Head of caudate nucleus (tissue), 42 donors: ENCODE measurements around the gene NOTCH4.
A peak's percentile ranks its signal among the peaks of the same experiment; 100 is the strongest.
"Not testable (repeated sequence)": the region's sequence is repeated elsewhere in the genome, so short reads cannot be mapped to it uniquely, and the experiment has no call there.

Experiments
- DNase-seq, 42 donors: peaks; one replicate each; pipeline versions ENCODE4 v3.0.0 to v3.0.0-alpha.2; 2020 to 2021; ENCODE audit warnings: mixed read lengths in 7 of 42
- intact Hi-C: fragments of 100-400 bp; cut with DNase I; formaldehyde crosslinking; loops from one replicate; pipeline ENCODE4 v1.15.0; 2022

Gene NOTCH4

DNA sequence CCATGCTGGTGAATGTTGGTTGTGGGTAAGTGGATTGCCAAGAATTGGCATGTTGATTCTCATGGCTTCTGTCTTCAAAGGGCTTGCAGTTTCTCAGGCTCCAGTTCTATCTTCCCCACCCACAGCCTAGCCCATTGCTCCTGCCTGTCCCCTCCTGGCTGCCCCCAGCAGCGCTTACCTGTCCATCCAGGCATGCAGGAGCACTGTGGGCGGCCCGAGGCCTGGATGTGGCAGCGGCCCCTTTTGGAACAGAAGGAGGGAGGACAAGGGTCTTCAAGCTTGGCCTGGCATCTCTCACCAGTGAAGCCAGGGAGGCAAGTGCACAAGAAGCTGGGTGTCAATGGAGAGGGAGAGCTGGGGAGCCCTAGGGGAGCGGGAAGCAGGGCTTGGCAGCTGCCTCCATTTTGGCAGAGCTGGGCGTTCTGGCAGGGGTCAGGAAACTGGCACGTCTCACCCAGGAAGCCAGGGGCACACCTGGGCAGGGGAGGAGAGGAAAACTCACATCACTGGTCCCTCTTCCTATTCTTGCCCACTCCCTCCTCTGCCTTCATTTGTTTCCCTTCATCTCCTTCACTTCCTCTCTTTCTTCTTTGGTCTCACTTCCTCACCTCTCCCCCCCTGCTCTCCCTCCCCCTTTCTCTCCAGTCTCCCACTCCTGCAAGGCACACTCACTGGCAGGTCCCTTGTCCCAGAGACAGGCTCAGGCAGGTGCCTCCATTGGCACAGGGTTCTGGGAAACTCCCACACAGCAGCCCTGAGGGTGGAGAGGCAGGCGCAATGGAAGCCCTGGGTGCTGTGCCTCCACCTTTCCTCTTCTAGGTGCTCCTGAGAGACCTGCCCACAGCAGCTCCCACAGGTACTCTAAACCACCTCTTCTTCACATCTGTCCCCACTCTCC is 1.3 kb downstream of the NOTCH4 start:
- DNase-seq: peak in 1 of 42 donors; percentile 29
- intact Hi-C loops: no loop called here

DNA sequence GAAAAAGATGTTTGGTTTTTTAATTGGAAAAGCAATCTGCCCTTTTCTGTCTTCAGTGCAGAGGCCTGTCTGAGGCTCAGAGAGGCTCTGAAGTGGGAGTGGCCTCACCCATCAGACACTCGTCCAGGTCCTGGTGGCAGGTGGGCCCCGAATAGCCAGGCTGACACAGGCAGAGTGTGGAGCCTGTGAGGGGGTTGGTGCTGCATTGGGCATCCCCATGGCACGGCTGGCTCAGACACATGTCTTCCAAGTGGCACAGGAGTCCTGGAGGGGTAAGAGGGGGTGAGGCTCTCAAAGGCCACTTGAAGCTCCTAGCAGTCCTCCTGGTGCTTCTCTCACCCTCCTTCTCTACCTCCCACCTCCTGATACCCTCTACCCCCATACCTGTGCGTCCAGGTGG is 3.8 kb downstream of the NOTCH4 start:
- intact Hi-C loops: no loop called here
- peak in 1 of 42 donors; percentile 29 for DNase-seq

DNA sequence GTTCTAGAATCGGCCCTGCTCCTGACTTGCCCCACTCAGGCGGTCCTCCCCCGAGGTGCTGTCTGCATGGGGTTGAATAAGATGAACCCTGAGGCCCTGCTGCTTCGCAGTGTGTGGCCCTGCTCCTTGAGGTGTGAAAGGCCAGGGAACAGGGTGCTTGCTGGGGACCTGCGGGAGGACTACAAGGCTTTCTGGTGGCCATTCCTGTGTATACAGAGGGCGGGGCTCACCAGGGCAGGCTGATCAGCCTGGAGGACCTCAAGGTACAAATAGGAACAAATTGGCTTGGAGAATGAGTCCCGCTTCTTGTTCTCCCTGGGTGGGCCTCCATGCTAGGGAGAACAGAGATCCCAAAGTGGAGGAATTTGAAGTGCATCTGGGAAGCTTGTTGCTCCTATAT is 5.7 kb downstream of the NOTCH4 start:
- DNase-seq: peak in 1 of 42 donors; percentile 19
- intact Hi-C loops: no loop called here

DNA sequence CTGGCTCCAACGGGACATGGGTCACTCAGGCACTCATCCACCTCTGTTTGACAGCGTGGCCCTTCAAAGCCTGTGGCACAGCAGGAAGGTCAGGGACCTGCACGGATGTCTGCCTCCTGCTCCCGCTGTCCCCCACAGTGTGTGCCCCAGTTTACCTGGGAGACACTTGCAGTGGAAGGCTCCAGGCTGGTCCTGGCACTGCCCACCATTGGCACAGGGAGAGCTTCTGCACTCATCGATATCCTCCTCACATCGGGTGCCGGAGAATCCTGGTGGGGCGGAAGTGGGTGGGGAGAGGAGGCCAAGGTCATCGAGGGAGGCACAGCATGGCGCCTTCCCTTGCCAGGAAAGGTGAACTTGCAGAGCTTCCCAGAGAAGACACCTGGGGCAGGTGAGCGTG is 6.9 kb downstream of the NOTCH4 start:
- peak in 1 of 42 donors; percentile 24 for DNase-seq
- intact Hi-C loops: no loop called here

DNA sequence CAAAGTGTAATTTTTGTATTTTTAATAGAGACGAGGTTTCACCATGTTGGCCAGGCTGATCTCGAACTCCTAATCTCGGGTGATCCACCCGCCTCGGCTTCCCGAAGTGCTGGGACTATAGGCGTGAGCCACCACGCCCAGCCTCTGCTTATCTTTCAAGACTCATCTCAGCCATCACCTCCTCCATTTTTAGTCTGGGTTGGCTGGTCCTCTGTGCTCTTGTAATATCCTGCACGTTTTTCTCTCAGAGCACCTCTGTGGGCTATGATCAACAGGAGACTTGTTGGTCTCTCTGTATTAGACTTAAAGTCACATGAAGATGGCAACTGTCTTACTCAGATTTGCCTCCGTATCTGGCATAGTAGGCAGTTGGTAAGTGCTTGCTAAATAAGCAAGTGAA is 7.6 kb downstream of the NOTCH4 start:
- peak in 1 of 42 donors; percentile 5 for DNase-seq
- intact Hi-C loops: no loop called here

DNA sequence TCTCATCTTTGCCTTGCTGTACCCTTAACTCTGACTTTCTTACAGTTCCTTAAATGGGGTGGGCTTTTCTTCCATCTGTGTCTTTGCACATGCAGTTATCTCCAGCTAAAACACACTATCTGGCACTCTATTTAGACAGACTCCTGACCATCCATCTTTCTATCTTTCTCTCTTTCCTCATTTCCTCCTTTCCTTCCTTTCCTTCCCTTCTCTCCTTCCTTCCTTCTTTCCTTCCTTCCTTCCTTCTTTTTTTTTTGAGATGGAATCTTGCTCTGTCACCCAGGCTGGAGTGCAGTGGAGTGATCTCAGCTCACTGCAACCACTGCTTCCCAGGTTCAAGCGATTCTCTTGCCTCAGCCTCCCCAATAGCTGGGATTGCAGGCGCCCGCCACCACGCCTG is 8.2 kb downstream of the NOTCH4 start:
- DNase-seq: no peak
- intact Hi-C loops: no loop called here

DNA sequence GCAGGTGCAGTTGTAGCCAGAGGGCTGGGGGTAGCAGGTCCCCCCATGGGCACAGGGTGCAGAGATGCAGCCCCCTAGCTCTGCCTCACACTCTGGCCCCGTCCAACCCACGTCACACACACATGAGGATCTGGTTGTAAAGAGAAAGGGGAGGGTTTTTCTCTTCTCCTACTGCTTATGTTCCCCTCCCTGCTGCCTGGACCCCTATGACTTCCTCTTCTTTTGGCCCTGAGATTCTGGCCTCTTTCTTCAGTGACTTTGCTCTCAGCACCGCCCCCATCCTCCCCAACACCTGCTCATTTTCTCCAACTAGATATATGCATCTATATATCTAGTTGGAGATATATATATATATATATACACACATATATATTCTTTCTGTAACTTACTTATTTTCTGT is 9.7 kb downstream of the NOTCH4 start:
- DNase-seq: no peak
- intact Hi-C loops: no loop called here

DNA sequence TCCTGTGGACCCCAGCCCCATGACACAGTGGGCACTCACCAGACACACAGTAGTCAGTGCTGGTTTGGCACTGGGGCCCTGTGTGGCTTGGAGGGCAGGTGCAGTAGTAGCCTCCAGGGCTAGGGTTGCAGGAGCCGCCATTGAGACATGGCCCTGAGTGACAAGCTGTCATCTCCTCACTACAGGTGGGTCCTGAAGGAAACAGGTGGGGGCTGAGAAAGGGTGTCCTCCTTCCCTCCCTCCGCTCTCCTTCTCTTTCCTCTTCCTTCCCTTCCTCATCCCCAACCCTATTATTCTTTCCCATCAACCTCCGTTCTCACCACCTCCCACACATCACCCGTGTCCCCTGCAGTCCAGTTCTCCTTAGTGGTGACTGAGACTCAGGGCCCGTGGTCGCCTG is 10.2 kb downstream of the NOTCH4 start:
- DNase-seq: peak in 1 of 42 donors; percentile 24
- intact Hi-C loops: no loop called here

DNA sequence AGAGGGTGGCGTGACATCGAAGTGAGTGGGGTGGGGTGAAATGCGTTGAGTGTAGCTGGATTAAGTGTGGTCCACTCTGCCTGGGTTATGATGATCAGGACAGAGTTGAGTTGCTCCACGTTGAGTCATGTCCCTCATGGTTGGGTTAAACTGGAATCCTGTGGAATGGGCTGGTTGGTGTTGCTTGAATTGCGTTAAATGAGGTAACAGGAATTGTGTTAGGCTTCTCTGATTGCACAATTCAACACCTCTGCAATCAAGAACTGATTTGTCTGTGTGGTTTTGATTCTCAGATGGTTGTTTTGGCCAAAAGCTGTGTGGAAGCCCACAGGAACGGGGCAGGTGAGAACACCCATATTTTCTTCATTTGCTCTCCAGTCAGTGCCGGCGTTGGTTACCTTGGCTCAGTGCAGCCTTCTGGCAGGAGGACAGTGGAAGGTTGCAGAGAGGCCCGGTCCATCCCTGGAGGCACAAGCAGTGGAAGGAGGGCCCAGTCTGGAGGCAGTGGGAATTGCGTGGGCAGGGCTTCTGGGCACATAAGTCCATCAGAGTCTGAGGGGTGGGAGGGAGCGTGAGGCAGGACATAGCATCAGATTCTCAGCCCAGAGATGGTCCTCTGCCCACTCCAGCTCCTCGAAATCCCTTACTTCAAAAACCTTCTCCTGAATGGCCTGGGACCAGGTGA is 11.6 kb downstream of the NOTCH4 start:
- intact Hi-C loops: no loop called here
- peak in 1 of 42 donors; percentile 21 for DNase-seq

DNA sequence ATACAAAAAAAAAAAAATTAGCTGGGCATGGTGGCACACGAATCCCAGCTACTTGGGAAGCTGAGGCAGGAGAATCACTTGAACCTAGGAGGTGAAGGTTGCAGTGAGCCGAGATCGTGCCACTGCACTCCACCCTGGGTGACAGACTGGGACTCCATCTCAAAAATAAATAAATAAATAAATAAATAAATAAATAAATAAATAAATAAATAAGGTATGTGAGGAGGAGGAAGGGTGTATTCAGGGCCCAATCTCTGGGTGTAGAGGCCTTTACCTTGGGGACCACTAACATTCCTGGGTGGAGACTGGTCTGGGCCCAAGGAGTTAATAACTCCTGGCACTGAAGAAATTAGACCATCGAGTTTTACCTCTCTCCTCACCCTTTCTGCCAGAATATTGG is 12.4 kb downstream of the NOTCH4 start:
- intact Hi-C loops: not testable (repeated sequence)
- peak in 1 of 42 donors; percentile 7 for DNase-seq

DNA sequence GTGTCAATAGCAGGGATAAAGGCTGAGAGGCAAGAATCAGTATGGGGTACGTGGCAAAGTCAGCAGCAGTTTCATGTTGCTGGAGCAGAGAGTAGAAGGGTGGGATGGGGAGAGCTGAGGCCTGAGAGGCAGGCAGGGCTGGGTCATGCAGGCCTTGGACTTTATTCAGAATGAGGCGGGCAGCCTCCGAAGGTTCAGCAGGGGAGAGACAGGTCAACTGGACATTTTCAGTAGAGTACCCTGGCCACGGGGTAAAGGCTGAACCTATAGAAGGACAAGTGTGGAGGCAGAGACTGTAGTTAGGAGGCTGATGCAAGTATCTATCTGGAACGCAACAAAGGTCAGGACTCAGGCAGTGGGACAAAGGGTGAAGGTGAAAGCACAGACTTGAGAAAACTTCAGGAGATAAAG is 13.7 kb downstream of the NOTCH4 start:
- DNase-seq: no peak
- intact Hi-C loops: no loop called here

DNA sequence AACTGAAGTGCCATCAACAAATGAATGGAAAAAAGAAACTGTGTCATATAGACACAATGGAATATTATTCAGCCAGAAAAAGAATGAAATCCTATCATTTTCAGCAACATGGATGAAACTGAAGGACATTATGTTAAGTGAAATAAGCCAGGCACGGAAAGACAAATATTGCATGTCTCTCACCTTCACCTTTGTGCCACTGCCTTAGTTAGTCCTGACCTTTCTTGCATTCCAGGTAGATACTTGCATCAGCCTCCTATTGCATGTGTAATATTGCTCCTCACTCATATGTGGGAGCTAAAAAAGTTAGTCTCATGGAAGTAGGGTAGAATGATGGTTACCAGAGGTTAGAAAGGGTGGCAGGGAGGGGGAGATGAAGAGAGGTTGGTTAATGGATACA is 14.9 kb downstream of the NOTCH4 start:
- intact Hi-C loops: no loop called here
- no peak for DNase-seq

DNA sequence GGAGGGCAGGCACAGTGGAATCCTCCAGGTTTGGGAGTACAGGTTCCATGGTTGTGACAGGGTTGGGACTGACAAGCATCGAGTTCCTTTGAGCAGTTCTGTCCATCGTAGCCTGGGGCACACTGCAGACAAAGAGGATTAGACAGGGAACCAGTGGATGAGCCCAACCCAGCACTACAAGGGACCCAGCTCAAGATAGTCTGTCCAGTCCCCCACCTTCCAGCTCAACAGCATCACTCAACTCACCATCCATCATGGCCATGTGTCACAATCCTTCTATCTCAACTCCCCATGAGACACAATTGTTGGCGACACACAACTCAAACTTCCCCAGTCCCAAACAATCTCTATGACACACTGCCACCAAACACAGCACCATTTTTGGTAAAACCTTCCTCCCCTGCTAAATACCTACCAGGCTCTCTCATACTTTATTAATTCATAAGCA is 19.6 kb downstream of the NOTCH4 start:
- intact Hi-C loops: no loop called here
- DNase-seq: no peak

DNA sequence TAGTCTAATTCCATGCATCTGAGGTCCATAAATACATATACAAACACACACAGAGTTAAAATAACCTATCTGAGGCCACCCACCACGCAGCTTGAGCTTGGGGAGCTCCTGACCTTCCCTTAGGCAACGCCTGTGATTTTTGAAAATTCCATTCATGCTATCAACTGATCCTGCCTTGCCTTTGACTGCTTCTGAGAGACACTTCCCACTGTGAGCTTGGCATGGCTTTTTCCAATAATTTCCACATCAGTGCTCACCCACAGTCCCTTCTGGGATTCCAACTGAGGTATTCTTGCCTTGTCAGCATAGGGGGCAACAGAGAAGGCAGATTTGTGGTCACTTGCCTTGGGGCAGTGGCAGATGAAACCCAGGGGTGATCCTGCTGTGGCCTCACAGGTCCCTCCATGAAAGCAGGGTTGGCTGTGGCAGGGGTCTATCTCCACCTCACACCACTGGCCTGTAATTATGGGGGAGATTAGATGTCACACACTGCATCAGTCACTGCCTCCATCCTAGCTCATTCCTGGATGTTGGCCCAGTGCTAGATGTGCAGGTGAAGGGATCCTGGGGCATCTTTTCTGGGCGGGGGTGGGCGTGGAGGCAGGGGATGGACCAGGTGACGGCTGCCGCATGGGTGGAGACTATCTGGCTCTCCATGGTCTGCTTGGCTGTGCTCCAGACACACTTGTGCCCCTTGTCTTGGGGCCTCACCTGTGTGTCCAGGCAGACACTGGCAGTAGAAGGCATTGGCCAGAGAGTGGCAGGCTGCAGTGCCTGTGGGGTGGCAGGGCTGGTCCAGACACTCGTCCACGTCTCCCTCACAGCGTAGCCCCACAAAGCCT is 20.2 kb downstream of the NOTCH4 start:
- no peak for DNase-seq
- intact Hi-C loops: no loop called here

DNA sequence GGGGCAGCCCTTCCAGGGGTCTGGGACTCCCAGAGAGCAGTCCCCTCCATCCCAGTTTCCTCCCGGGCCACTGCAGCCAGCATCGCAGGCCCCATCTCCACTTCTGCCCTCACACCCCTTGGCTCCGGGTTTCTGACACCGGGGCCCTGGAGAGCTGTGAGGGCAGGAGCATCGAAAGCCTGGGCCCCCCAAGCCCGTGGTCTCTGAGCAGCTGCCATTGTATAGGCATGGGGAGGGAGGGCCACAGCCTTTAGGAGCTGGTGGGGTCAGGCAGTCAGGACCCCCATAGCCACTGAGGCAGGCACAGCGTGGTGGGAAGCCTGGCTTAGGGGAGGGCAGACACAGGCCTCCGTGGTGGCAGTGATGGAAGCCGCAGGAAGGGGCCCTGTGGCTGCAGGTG is 21.7 kb downstream of the NOTCH4 start:
- intact Hi-C loops: no loop called here
- DNase-seq: no peak

DNA sequence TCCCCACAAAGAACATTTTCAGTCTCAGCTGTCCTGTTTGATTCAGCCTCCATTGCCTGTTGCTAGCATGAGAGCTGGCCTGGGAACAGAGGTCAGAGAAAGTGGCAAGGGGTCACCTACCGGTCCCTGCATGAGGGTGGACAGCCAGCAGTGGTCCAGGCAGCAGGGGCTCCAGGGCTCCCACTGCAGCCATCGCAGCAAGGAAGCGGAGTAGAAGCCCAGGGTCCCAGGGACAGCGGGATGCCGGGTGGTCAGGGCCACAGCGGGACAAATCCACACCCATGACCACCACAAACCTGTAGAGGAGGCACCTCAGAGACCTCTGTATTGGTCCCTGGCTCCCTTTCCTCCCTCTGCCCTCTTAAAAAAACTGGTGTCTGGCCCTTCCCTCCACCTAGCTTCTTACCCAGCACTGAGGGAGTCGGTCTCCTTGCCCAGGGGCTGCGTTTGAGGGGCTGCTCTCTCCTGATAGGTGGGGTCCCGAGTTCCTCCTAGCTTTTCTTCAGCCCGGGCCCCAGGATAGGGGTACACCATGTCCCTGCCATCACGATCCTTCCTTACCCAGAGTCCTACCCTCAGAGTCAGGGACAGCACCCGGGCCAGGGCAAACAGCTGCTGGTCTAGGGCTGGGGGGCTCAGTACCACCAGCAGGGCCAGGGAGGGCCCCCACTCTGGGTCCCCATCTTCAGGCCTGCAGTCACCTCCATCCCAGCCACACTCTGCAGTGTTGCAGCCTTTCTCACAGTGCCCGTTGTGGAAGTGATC is 23.0 kb downstream of the NOTCH4 start:
- DNase-seq: no peak
- intact Hi-C loops: no loop called here

DNA sequence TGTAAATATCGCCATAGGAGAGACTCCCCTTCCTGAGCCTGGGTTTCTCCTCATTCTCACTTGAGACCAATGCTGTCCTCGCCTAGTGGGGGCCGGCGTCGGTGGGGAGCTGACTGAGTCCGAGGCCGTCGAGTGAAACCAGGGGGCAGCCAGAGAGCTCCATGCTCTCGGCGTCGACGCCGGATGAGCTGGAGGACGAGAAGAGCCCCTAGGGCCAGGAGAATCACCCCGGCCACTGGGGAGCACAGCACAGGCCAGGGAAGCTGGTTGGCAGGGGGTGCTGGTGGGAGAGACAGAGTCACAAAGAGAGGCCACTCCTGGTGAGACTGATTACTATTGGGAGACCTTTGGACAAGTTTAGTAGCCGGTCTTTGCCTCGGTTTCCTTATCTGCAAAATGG is 25.0 kb downstream of the NOTCH4 start:
- intact Hi-C loops: loop anchor here (5.0 kb wide), 1 partner anchor 72 kb away; the partner anchor contains the start of gene ATF6B
- DNase-seq: no peak

DNA sequence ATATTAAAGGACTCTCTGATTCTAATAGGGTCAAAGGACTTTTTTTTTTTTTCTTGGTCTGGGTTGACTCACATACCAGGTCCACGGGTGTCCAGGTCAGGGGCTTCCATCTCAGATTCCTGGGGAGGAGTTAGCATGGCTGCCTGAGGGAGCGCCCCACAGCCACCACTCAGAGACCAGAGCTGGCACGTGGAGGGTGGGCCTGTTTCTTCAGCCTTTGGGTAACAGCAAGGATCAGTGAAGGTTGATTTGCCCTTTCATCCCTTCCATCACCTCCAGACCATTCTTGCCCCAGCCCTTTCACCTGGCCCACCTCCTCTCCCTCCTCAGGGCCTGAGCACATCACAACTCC is 25.5 kb downstream of the NOTCH4 start:
- DNase-seq: no peak
- intact Hi-C loops: loop anchor here (5.0 kb wide), 1 partner anchor 71 kb away; the partner anchor contains the start of gene ATF6B
